Fibroblast of the aortic adventitia (primary cell): ENCODE data around the gene UQCR11. TPM values are rescaled to one million over a fixed set of nuclear protein-coding genes. Genes with fewer than 3 reads are reported as not detected.

ENCODE experiments used
- DNase-seq: peaks from one replicate; pipeline ENCODE4 v3.0.0-alpha.2; 2010; ENCODE audit warnings: low read depth
- H3K4me3 ChIP-seq: 2 replicates; pipeline ENCODE4 v1.5.1; 2011; ENCODE audit warnings: low read depth, mild to moderate bottlenecking, control low read depth, low read length, moderate library complexity
- total RNA-seq: library from RNA; depleted of rRNA; stranded (reverse); fragments of >200 nt; gene quantifications from 2 replicates; pipeline ENCODE4 v1.2.3, GENCODE V29; 2012; ENCODE audit warnings: low replicate concordance
- TF ChIP-seq, protein P1 (sequence below): IDR thresholded peaks from 2 replicates; pipeline ENCODE4 v1.5.1; 2011; ENCODE audit warnings: mild to moderate bottlenecking, low read length, control low read depth, inconsistent platforms; ENCODE audit not compliant: insufficient read depth

UQCR11 gene
- total RNA-seq, 1 donor, result 37.6 TPM

DNA sequence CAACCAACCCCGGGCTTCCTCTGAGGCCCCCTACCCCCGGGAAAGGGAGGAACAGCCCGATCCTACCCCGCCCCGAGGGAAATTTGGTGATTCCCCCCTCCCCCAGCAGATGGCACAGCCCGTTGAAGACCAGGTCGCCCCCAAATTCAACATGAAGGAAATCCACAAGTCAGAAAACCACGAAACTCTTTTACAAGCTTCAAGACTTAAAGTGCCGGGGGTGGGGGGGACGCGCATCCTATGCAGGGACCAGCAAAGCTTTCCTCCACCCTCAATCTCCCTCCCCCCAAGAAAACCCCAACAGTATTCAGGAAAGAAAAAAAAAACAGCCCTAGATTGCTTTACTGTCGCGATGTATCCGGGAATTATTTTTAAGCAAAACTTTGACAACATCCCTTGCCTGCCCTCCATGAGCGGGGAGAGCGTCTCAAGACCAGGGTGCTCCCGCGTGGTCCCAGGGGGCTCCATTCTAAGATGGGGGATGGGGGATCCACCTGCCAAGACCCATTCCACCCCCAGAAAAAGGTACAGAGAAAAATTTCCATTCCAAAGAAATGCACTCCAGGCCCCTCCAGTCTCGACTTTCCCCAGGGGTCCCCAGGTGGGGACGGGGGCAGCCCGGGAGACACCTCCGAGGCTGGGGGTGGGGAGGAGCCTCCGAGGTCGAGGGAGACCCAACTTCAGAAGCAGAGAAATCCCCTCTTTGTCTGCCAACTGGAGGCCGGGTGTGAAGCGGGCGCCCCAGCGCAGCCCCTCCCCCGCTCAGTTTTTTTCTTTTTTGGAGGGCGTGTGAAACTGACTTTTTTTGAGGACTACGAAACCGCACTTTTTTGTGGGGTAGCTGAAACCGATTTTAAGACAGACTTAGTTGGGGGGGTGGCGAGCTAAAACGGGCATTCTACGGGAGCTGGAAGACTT is 45.6 kb upstream of the UQCR11 start:
- peak overlapping the region; percentile 80 for H3K4me3 ChIP-seq
- peak; percentile 31 for DNase-seq
- TF ChIP-seq, protein P1, sequence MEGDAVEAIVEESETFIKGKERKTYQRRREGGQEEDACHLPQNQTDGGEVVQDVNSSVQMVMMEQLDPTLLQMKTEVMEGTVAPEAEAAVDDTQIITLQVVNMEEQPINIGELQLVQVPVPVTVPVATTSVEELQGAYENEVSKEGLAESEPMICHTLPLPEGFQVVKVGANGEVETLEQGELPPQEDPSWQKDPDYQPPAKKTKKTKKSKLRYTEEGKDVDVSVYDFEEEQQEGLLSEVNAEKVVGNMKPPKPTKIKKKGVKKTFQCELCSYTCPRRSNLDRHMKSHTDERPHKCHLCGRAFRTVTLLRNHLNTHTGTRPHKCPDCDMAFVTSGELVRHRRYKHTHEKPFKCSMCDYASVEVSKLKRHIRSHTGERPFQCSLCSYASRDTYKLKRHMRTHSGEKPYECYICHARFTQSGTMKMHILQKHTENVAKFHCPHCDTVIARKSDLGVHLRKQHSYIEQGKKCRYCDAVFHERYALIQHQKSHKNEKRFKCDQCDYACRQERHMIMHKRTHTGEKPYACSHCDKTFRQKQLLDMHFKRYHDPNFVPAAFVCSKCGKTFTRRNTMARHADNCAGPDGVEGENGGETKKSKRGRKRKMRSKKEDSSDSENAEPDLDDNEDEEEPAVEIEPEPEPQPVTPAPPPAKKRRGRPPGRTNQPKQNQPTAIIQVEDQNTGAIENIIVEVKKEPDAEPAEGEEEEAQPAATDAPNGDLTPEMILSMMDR, result no peak

DNA sequence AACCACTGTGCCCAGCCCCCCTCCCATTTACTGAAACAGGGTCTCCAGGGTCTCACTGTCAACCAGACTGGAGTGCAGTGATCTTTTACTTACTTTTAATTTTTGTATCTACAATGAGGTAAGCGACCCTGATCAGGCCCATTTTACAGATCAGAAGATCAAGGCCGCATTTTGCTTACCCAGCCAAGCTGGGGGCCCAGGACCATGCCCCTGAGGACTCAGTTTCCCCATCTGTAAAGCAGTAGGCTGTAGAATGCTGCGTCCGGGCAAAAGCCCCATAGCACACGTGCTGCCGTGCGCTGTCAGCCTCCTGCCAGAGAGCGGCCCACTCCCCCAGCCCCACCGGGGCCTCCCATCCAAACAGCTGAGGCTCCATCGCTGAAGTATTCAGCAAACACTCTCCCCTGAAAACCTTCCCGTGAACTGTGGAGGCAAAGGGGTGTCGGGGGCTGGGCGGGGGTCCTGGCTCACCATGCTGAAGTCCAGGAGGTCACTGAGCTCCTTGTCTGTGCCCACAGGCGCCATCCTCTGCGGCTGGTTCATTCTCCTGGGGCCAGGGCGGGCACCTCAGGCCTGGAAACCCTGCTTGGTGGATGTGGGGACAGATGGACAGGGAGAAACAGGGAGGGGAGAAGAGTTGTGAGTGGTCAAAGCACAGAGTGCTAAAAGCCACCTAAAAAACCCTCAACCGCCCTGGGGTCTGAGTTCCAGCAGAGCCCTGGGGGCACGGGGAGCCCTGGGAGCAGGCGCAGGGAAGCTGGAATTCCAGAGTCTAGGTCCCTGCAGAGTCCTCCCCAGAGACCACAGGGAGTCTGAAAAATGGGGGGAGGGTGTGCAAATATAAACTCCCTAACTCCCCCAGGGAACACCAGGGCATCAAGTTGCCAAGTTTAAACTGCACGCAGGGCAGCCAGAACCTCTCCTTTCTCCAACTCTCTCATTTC is 44.7 kb upstream of the UQCR11 start:
- peak overlapping the region; percentile 80 for H3K4me3 ChIP-seq
- TF ChIP-seq, protein P1, result no peak
- peak; percentile 8 for DNase-seq

DNA sequence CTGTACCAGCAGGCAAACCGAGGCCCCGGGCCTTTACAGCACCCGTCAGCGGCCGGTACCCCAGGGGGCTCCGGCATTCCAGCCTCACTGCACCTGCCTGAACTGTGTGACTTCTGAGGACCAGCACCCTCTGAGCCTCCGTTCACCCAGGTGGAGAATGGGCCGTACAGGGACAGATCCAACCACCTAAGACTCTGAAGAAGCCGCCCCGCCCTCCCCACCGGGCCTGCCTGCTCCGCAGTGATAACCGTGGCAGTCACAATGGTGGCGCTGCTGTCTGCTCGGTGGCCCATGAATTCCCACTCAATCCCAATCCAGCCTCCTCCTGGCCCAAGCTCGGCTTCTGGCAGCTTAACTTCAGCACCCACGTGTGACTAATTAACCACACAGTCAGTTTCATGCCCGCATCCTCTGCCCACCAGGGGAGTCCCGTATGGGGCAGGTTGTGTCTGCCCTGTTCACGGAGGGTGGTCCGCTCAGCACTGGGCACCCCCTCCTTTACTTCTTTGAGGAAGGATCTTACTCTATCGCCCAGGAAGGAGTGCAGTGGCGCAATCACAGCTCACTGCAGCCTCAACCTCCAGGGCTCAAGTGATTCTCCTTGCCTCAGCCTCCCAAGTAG is 43.8 kb upstream of the UQCR11 start:
- DNase-seq, result no peak
- TF ChIP-seq, protein P1, result no peak
- H3K4me3 ChIP-seq, result no peak overlapping the region

DNA sequence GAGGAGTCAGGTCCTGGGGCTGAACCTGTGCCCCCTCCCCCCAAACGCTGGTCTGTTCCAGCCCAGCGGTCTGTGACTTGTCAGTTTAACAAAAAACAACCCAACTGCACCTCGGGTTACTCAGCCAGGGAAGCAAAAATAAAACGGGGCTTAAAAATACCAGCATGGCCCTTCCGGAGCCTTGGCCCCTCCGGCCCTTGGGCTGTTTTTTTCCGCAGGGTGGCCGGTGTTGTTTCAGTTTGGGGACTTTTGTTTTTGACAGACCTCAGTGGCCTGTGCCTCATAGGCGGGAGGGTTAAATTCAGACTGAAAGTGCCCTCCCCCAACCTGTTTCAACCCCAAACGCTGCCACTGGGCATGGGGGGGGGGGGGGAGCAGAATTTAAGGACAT is 43.2 kb upstream of the UQCR11 start:
- H3K4me3 ChIP-seq, result no peak overlapping the region
- TF ChIP-seq, protein P1, result no peak
- DNase-seq, result no peak

DNA sequence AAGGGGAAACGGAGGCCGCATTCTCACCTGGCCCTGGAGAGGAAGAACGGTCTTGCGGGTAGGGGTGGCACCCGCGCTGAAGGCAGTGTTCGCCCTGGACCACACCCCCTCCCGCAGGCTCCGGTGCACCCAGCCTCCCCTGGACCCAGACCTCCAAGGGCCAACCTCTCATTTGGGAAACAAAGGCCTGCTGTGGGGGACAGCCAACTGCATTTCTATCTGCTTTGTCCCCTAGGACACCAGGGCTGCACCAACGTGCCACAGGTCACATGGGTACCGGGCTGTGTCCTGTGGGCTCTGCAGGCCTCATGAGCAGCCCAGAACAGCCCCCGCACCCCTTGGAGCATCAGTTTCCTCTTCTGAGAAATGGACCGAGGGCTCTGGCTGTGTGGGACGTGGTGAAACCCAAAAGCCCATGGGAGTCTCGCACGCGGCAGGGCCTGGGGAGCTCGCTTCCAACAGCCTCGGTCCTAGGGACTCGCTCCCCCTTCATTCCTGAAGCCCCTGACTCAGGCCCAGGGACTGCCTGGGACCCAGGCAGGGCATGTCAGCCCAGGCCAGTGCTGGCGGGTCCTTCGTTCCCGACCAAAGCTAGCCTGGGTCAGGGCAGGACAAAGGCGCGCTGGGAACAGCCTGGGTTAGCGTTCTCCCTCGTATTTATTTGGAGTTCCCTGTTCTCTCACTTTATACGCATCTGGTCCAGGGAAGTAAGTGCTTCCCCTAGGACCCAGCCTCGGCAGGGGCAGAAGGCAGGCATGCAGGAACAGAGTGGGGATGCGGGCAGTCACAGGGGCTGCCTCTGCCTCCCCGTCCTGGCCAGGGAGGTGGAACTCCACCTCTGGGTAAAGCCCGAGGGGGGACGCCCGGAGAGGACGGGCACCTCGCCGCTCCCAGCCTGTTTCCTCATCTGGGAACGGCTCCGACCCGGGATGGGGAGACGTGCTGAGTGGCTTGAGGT is 42.5 kb upstream of the UQCR11 start:
- no peak overlapping the region for H3K4me3 ChIP-seq
- DNase-seq, result no peak
- TF ChIP-seq, protein P1, result no peak
